ENCODE results near the gene SEMA6B. TPM values are rescaled to one million over a fixed set of nuclear protein-coding genes. Genes with fewer than 3 reads are reported as not detected.

Gene SEMA6B
- total and polyA plus RNA-seq, 2 of the 8 experiments (the other 6 are each of a cell fraction or from before 2014, with no cell fraction given): 31.3 to 54.4 TPM

DNA sequence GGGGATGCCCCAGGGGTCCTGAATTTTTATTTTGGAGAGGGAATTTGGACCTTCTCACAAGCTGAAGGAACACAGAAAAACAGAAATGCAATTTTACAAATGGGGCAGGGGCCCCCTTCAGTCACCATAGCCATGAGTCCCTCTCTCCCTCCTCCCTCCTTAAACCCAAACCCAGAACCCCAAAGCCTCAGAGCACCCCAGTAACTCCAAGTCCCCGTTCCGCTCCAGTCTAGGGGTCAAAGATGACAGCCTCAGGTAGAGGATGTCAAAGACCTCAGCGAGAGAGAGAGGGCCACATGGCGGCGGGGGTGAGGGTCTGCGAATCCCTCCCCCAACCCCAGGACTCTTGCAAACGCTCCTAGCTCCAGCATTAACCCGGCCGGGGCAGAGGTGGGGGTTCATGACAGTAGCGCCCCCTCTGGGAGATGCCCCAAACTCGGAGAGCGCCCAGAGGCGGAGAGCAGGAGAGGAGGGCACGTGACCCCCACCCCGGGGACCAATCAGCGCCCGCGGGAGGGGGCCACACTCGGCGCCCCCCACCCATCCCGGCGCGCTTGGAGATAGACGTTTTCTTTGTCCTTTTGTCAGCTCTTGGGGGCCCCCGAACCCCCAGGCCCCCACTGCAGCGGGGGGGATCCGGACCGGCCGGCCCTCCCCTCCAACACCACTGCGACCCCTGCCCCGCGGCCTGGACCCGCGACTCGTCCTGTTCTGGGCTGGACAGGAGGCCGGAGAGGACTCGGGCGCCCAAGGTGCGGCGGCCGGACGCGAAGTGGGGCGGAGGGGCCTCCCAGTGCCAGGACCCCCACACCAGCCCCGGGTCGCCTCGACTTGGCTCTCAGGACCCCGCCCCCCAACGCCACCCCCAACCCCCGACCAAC lies 20.8 kb upstream of the SEMA6B start:
- H2AK5ac ChIP-seq (ENCODE audit: low read depth, low read length): no peak overlapping the region
- POLR2A ChIA-PET (ENCODE audit: partially characterized antibody): interaction anchor here (0.7 to 1.0 kb wide), 2 partner anchors 9 kb away, joined by 3 read pairs; no protein-coding TSS in a partner anchor
- peak overlapping the region; percentile 26 for H3K56ac ChIP-seq (replicated peaks; ENCODE audit: insufficient read length, low read depth, low read length)
- H3K4me3 ChIP-seq (ENCODE audit: extremely low read depth in 1 of 4, insufficient read depth in 2 of 4, low read depth in 3 of 4, low read length in 4 of 4): peak overlapping the region; percentile 64 to 94 (median 73)
- no peak overlapping the region for H2BK15ac ChIP-seq (ENCODE audit: low read length)
- H2BK120ac ChIP-seq (replicated peaks; ENCODE audit: low read depth, low read length): no peak overlapping the region
- H4K5ac ChIP-seq (ENCODE audit: insufficient read length, low read depth, low read length): no peak overlapping the region
- H3K23ac ChIP-seq (ENCODE audit: insufficient read length): no peak overlapping the region
- peaks cover 7 to 22% of the 10 kb centered on the region in 2 experiments for H4K20me1 ChIP-seq (replicated peaks in 1 of 2; ENCODE audit: control insufficient read depth in 1 of 2, insufficient read depth in 2 of 2, low read length in 2 of 2)
- DNase-seq (ENCODE audit: low read depth in 1 of 2, low spot score in 2 of 2) (peak in 1 of 2 experiments; percentile 85), FAIRE-seq (no peak)
- peak overlapping the region in 1 of 4 experiments; percentile 67; a peak in 1 of 7 replicates for H3K9ac ChIP-seq (replicated peaks in 1 of 4; ENCODE audit: extremely low read depth in 1 of 4, low read depth in 3 of 4, low read length in 3 of 4)
- H3K27me3 ChIP-seq (replicated peaks in 1 of 4; ENCODE audit: control insufficient read depth in 3 of 4, extremely low read depth in 1 of 4, insufficient read depth in 3 of 4, low read length in 3 of 4): peaks cover 0 to 11% (median 6%) of the 10 kb centered on the region in 4 experiments; a peak in 4 of 7 replicates
- H3K36me3 ChIP-seq (ENCODE audit: control insufficient read depth in 2 of 4, insufficient read depth in 4 of 4, low read length in 3 of 4): no peaks in the 10 kb centered on the region; a peak in 1 of 8 replicates
- CTCF ChIA-PET (ENCODE audit: partially characterized antibody): interaction anchor here (0.8 to 7.0 kb wide), 18 partner anchors 9 to 76 kb away, joined by 3 to 83 read pairs (median 4); no protein-coding TSS in a partner anchor
- no peak overlapping the region for H3K4ac ChIP-seq (replicated peaks; ENCODE audit: insufficient read length, low read depth, low read length)
- no peaks in the 10 kb centered on the region for H3K9me3 ChIP-seq (ENCODE audit: insufficient read depth in 2 of 2, low read depth in 1 of 2, low read length in 1 of 2)
- H3K23me2 ChIP-seq (ENCODE audit: low read depth, low read length): peaks cover 7% of the 10 kb centered on the region; the same call in 1 of the 2 replicates
- peak overlapping the region; percentile 71 for H4K91ac ChIP-seq (replicated peaks; ENCODE audit: insufficient read length, low read length)
- 5% methylated on average over 23 of the region's 50 CpGs; no CpG with 5 or more reads in 1 of the 2 experiments for WGBS, 2 experiments (ENCODE audit: extremely low coverage in 1 of 2, insufficient coverage in 1 of 2, insufficient read length in 1 of 2, insufficient replicate concordance in 2 of 2, low coverage in 1 of 2, low lambda C conversion rate in 2 of 2, missing lambda C conversion rate in 1 of 2)
- no peak overlapping the region for H2BK20ac ChIP-seq (ENCODE audit: low read length)
- H2BK12ac ChIP-seq (ENCODE audit: low read depth, low read length): no peak overlapping the region
- H3K14ac ChIP-seq (ENCODE audit: insufficient read length): no peak overlapping the region
- H3K4me2 ChIP-seq (ENCODE audit: insufficient read depth in 1 of 2, low read depth in 2 of 2, low read length in 2 of 2): peak overlapping the region; percentile 16 to 65
- peaks cover 0 to 16% of the 10 kb centered on the region in 2 experiments; a peak in 1 of 4 replicates for H3K79me2 ChIP-seq (ENCODE audit: control insufficient read depth in 1 of 2, insufficient read depth in 2 of 2, low read length in 2 of 2)
- H2AFZ ChIP-seq (ENCODE audit: low read length): no peak overlapping the region
- H3K27ac ChIP-seq (ENCODE audit: low read depth, low read length): no peak overlapping the region
- H3K79me1 ChIP-seq (ENCODE audit: low read depth, low read length): peaks cover 6% of the 10 kb centered on the region; the same call in 1 of the 2 replicates
- no peak overlapping the region; the same call in 1 of the 2 replicates for H3K18ac ChIP-seq (ENCODE audit: extremely low read depth, low read length)
- H3K4me1 ChIP-seq (replicated peaks in 1 of 4; ENCODE audit: control insufficient read depth in 3 of 4, insufficient read depth in 4 of 4, low read length in 3 of 4): peaks cover 3 to 13% (median 9%) of the 10 kb centered on the region in 4 experiments
- no peak overlapping the region for H2BK5ac ChIP-seq (ENCODE audit: low read depth, low read length)
- H4K8ac ChIP-seq (ENCODE audit: extremely low read depth, insufficient read depth, low read length): no peak overlapping the region; the same call in 1 of the 2 replicates
- TF ChIP-seq RFX5 (IDR thresholded peaks at IDR 0.05; ENCODE audit: borderline replicate concordance, low read depth, low read length) (peak; percentile 14; the same call in 1 of the 2 replicates), SAP30 (IDR thresholded peaks at IDR 0.05; ENCODE audit: insufficient read depth, insufficient replicate concordance, low read length) (no peak)
- TF ChIP-seq, protein P1, sequence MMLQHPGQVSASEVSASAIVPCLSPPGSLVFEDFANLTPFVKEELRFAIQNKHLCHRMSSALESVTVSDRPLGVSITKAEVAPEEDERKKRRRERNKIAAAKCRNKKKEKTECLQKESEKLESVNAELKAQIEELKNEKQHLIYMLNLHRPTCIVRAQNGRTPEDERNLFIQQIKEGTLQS (IDR thresholded peaks at IDR 0.05; ENCODE audit: insufficient read depth, low read depth, low read length): peak; percentile 84
- TF ChIP-seq, protein P2, sequence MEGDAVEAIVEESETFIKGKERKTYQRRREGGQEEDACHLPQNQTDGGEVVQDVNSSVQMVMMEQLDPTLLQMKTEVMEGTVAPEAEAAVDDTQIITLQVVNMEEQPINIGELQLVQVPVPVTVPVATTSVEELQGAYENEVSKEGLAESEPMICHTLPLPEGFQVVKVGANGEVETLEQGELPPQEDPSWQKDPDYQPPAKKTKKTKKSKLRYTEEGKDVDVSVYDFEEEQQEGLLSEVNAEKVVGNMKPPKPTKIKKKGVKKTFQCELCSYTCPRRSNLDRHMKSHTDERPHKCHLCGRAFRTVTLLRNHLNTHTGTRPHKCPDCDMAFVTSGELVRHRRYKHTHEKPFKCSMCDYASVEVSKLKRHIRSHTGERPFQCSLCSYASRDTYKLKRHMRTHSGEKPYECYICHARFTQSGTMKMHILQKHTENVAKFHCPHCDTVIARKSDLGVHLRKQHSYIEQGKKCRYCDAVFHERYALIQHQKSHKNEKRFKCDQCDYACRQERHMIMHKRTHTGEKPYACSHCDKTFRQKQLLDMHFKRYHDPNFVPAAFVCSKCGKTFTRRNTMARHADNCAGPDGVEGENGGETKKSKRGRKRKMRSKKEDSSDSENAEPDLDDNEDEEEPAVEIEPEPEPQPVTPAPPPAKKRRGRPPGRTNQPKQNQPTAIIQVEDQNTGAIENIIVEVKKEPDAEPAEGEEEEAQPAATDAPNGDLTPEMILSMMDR (IDR thresholded peaks at IDR 0.05; ENCODE audit: control extremely low read depth in 1 of 3, insufficient read depth in 1 of 3, low read depth in 1 of 3, low read length in 3 of 3): peak; percentile 57 to 62 (median 59)
- TF ChIP-seq, protein P3, sequence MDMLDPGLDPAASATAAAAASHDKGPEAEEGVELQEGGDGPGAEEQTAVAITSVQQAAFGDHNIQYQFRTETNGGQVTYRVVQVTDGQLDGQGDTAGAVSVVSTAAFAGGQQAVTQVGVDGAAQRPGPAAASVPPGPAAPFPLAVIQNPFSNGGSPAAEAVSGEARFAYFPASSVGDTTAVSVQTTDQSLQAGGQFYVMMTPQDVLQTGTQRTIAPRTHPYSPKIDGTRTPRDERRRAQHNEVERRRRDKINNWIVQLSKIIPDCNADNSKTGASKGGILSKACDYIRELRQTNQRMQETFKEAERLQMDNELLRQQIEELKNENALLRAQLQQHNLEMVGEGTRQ (IDR thresholded peaks at IDR 0.05; ENCODE audit: low read length): peak; percentile 92

Data from H1 (cell line).